ENCODE data around the gene LIF.

- no peak for TF ChIP-seq POLR2A (IDR thresholded peaks at IDR 0.05)
- TF ChIP-seq CTCF (IDR thresholded peaks at IDR 0.05): no peak
Measured at GRCh38 chr22:30272781-30273601, 26.4 kb upstream of the LIF start.
